Common myeloid progenitor, CD34-positive (primary cell): ENCODE data around the gene NLRX1.

ENCODE experiments used
- CTCF ChIA-PET: fragments of 350-600 bp; sonication (Branson Sonifier 250); formaldehyde crosslinking; loops from one replicate; lab custom pipeline; 2021; ENCODE audit warnings: antibody characterized with exemption; lab: Charles Lee
- POLR2A ChIA-PET: fragments of 350-600 bp; sonication (Branson Sonifier 250); formaldehyde crosslinking; loops from one replicate; lab custom pipeline; 2021; ENCODE audit warnings: antibody characterized with exemption; lab: Charles Lee
- DNase-seq, 3 donors: peaks; one replicate each; pipeline versions ENCODE4 v3.0.0 to v3.0.0-alpha.2; 2013
- H3K27ac ChIP-seq, 2 experiments: 1 replicate in 1 of 2; 2 replicates in 1 of 2; pipeline ENCODE4 v1.7.0; 2013; ENCODE audit warnings: inconsistent platforms in 2 of 2, low read length in 2 of 2, mild to moderate bottlenecking in 2 of 2, low read depth in 1 of 2, moderate library complexity in 1 of 2; ENCODE audit not compliant: severe bottlenecking in 2 of 2, insufficient read depth in 1 of 2, poor library complexity in 1 of 2
- H3K27me3 ChIP-seq, 5 experiments: replicated peaks in 2 of 5; 1 replicate in 3 of 5; 2 replicates in 2 of 5; pipeline versions ENCODE4 v1.6.1 to v1.7.0; 2013; ENCODE audit warnings: low read length in 4 of 5, mild to moderate bottlenecking in 2 of 5, moderate library complexity in 2 of 5, inconsistent platforms in 1 of 5; ENCODE audit not compliant: insufficient read depth in 5 of 5, control insufficient read depth in 4 of 5
- H3K36me3 ChIP-seq, 4 experiments: 1 replicate in 2 of 4; 2 replicates in 2 of 4; pipeline versions ENCODE4 v1.6.1 to v1.7.0; 2013; ENCODE audit warnings: low read length in 3 of 4, control low read depth in 1 of 4, mild to moderate bottlenecking in 1 of 4; ENCODE audit not compliant: control insufficient read depth in 4 of 4, insufficient read depth in 4 of 4
- H3K4me1 ChIP-seq, 4 experiments: 1 replicate in 3 of 4; 2 replicates in 1 of 4; pipeline versions ENCODE4 v1.6.1 to v1.7.1; 2013; ENCODE audit warnings: low read length in 3 of 4, mild to moderate bottlenecking in 3 of 4, control low read depth in 1 of 4, inconsistent platforms in 1 of 4, moderate library complexity in 1 of 4; ENCODE audit not compliant: control insufficient read depth in 4 of 4, insufficient read depth in 4 of 4; ENCODE audit errors: control extremely low read depth in 1 of 4
- H3K4me3 ChIP-seq, 7 experiments: 1 replicate in 4 of 7; 2 replicates in 3 of 7; pipeline versions ENCODE4 v1.5.1 to v1.7.0; 2013; ENCODE audit warnings: mild to moderate bottlenecking in 7 of 7, low read length in 6 of 7, moderate library complexity in 6 of 7, inconsistent platforms in 2 of 7, low read depth in 2 of 7, control low read depth in 1 of 7; ENCODE audit not compliant: insufficient read depth in 4 of 7, control insufficient read depth in 1 of 7; ENCODE audit errors: extremely low read depth in 1 of 7
- H3K9me3 ChIP-seq, 5 experiments: 1 replicate in 4 of 5; 2 replicates in 1 of 5; pipeline versions ENCODE4 v1.6.1 to v1.7.1; 2013; ENCODE audit warnings: low read length in 4 of 5, mild to moderate bottlenecking in 2 of 5, inconsistent platforms in 1 of 5, low read depth in 1 of 5, moderate library complexity in 1 of 5; ENCODE audit not compliant: control insufficient read depth in 4 of 5, insufficient read depth in 2 of 5; ENCODE audit errors: control extremely low read depth in 1 of 5
- WGBS: methylation state at CpG from one replicate; pipeline ENCODE4 v1.1.5; 2013; ENCODE audit not compliant: insufficient coverage; 5-methylcytosine and 5-hydroxymethylcytosine counted together

Gene NLRX1

GRCh38 chr11:119172513-119172912 lies 4.0 kb downstream of the NLRX1 start:
- 100% methylated on average over 2 of the region's 2 CpGs for WGBS
- ChIA-PET POLR2A (no interaction called here), CTCF (interaction anchor here (1.0 to 4.2 kb wide), 5 partner anchors 23 to 70 kb away, joined by 3 to 25 read pairs (median 4); no protein-coding TSS in a partner anchor)
- H3K27me3 ChIP-seq: no peaks in the 10 kb centered on the region
- no peak overlapping the region for H3K27ac ChIP-seq
- peaks cover 0 to 29% (median 11%) of the 10 kb centered on the region in 4 experiments for H3K4me1 ChIP-seq
- H3K4me3 ChIP-seq: no peak overlapping the region
- no peaks in the 10 kb centered on the region for H3K9me3 ChIP-seq
- peaks cover 2 to 31% (median 12%) of the 10 kb centered on the region in 4 experiments for H3K36me3 ChIP-seq
- DNase-seq: peak in 2 of 3 donors; percentile 42 to 45

GRCh38 chr11:119173453-119173852 lies 4.9 kb downstream of the NLRX1 start:
- no peak for DNase-seq
- H3K27me3 ChIP-seq: no peaks in the 10 kb centered on the region
- no peak overlapping the region for H3K27ac ChIP-seq
- peaks cover 2 to 31% (median 14%) of the 10 kb centered on the region in 4 experiments for H3K36me3 ChIP-seq
- peaks cover 4 to 34% (median 19%) of the 10 kb centered on the region in 4 experiments for H3K4me1 ChIP-seq
- no peak overlapping the region for H3K4me3 ChIP-seq
- POLR2A ChIA-PET: no interaction called here
- H3K9me3 ChIP-seq: no peaks in the 10 kb centered on the region
- WGBS: over 99% methylated on average over 18 of the region's 21 CpGs
- CTCF ChIA-PET: interaction anchor here (1.3 to 1.5 kb wide), 2 partner anchors 15 to 27 kb away, joined by 4 to 5 read pairs; no protein-coding TSS in a partner anchor

GRCh38 chr11:119175493-119176077 lies 7.1 kb downstream of the NLRX1 start:
- Histone ChIP-seq H3K4me3 (no peak overlapping the region), H3K9me3 (no peaks in the 10 kb centered on the region), H3K27ac (no peak overlapping the region), H3K4me1 (peaks cover 4 to 28% (median 12%) of the 10 kb centered on the region in 4 experiments), H3K36me3 (peaks cover 2 to 40% (median 16%) of the 10 kb centered on the region in 4 experiments), H3K27me3 (no peaks in the 10 kb centered on the region)
- WGBS: 92% methylated on average over 6 of the region's 6 CpGs
- ChIA-PET CTCF (interaction anchor here (0.8 to 1.6 kb wide), 4 partner anchors 8 to 24 kb away, joined by 3 to 4 read pairs (median 3); no protein-coding TSS in a partner anchor), POLR2A (no interaction called here)
- no peak for DNase-seq

- DNase-seq: no peak
- POLR2A ChIA-PET: interaction anchor here (1.0 kb wide), 1 partner anchor 9 kb away, joined by 3 read pairs; no protein-coding TSS in a partner anchor
Observed at GRCh38 chr11:119178166-119178680, 9.7 kb downstream of the NLRX1 start.

GRCh38 chr11:119179342-119179741 lies 10.8 kb downstream of the NLRX1 start:
- WGBS: 97% methylated on average over 6 of the region's 6 CpGs
- Histone ChIP-seq H3K27ac (no peak overlapping the region), H3K4me1 (peaks cover 4 to 17% (median 11%) of the 10 kb centered on the region in 4 experiments), H3K36me3 (peaks cover 4 to 44% (median 14%) of the 10 kb centered on the region in 4 experiments), H3K27me3 (no peaks in the 10 kb centered on the region), H3K4me3 (no peak overlapping the region), H3K9me3 (no peaks in the 10 kb centered on the region)
- ChIA-PET POLR2A (no interaction called here), CTCF (interaction anchor here (0.8 to 2.2 kb wide), 4 partner anchors 9 to 53 kb away, joined by 4 to 6 read pairs (median 4); no protein-coding TSS in a partner anchor)
- no peak for DNase-seq

More at GRCh38 chr11:119178166-119178680, 9.7 kb downstream of the NLRX1 start:
- H3K4me1 ChIP-seq: peaks cover 4 to 17% (median 11%) of the 10 kb centered on the region in 4 experiments
- 0% methylated on average over 1 of the region's 4 CpGs for WGBS
- CTCF ChIA-PET: interaction anchor here (1.1 to 2.2 kb wide), 3 partner anchors 10 to 18 kb away, joined by 3 to 6 read pairs (median 4); no protein-coding TSS in a partner anchor
- H3K9me3 ChIP-seq: no peaks in the 10 kb centered on the region
- peaks cover 2 to 50% (median 17%) of the 10 kb centered on the region in 4 experiments for H3K36me3 ChIP-seq
- H3K4me3 ChIP-seq: no peak overlapping the region
- H3K27ac ChIP-seq: no peak overlapping the region
- no peaks in the 10 kb centered on the region for H3K27me3 ChIP-seq

- WGBS: 96% methylated on average over 8 of the region's 10 CpGs
- no peak for DNase-seq
- peaks cover 4 to 38% (median 9%) of the 10 kb centered on the region in 4 experiments for H3K36me3 ChIP-seq
- no peak overlapping the region for H3K27ac ChIP-seq
- H3K4me3 ChIP-seq: no peak overlapping the region
- POLR2A ChIA-PET: no interaction called here
- no peaks in the 10 kb centered on the region for H3K27me3 ChIP-seq
- no peaks in the 10 kb centered on the region for H3K9me3 ChIP-seq
- peaks cover 4 to 17% (median 11%) of the 10 kb centered on the region in 4 experiments for H3K4me1 ChIP-seq
- CTCF ChIA-PET: interaction anchor here (0.8 to 2.2 kb wide), 5 partner anchors 8 to 54 kb away, joined by 3 to 6 read pairs (median 4); no protein-coding TSS in a partner anchor
Observed at GRCh38 chr11:119179983-119180382, 11.5 kb downstream of the NLRX1 start.
